ENCODE results near the gene CLDN5.

CLDN5 gene

DNA sequence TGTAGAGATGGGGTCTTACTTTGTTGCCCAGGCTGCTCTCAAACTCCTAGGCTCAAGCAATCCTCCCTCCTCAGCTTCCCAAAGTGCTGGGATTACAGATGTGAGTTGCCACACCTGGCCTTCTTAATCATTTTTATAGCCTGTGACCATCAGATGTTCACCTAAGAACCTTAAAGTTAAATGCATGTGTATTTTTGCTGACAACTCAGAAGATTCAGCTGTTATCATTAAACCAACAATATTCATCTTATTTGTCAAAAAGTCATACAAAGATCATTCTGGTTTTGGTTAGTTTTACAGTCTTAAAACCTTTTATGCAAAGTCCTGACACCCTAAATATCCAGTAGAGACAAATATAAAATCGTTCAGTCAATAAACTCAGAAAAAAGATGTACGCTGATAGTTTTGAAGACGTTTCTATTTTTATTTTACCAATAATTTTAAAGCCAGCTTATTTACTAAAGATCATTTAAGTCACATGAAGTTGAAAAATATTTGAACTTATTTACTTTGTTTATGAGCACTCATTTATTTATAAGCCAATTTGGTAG is 22.2 kb downstream of the CLDN5 start:
- DNase-seq = no peak

DNA sequence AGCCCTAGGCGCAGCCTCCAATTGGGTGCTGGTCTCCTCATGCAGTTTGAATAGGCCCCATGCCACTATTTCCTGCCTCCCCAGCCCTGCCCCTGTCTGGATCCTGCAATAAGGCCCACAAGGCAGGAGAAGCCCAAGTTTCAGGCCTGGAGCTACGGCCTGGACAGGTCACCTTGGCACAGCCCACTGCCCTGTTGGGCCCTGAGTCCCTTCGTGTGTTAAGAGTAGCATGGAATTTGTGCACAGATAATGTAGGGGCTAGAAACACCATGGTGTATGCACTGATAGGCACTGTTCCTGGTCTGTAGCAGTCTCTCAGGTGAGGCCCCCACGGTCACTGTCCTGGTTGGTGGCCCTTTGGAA is 24.3 kb downstream of the CLDN5 start:
- no peak for DNase-seq

DNA sequence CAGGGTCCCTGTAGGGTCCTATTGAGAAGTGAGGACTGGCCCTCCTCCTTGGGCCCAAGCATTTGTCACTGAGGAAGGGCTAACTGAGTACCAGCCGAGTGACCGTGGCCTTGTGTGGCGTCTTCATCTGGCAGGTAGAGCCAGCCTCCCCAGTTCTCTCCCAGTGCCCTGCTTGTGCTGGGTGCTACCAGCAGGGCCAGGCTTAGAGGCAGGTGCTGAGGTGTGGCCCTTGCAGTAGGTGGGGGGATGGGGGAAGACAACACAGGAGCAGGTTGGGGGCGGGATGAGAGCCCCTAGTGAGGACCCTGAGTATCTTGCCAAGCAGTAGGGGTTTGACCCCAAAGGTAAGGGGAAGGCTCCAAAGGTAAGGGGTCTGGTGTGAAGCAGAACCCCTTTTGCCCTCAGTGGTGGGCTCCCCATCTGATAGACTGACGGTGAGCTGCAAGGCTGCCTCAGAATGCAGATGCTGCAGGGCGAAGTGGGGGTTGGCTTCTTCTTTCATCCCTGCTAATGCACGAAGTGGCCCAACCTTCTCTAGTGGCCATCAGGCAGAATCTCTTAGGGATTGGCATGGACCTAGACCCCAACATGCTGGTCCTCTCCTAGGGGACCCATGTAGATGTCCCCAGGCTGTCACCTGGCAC is 24.9 kb downstream of the CLDN5 start:
- no peak for DNase-seq

DNA sequence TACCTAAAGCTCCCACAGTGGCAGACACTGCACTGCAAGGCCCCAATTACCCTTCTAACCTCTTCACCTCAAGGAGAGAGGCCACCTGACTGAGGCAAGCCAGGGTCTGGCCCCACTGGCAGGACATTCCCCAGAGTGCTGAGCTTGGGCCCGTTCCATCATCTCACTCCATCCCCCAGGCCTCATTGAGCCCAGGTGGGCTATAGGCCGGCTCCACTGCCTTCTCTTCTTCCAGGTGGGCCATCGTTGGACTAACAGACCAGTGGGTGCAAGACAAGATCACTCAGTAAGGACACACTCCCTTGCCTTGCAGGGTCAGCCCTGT is 25.4 kb downstream of the CLDN5 start:
- DNase-seq = no peak

DNA sequence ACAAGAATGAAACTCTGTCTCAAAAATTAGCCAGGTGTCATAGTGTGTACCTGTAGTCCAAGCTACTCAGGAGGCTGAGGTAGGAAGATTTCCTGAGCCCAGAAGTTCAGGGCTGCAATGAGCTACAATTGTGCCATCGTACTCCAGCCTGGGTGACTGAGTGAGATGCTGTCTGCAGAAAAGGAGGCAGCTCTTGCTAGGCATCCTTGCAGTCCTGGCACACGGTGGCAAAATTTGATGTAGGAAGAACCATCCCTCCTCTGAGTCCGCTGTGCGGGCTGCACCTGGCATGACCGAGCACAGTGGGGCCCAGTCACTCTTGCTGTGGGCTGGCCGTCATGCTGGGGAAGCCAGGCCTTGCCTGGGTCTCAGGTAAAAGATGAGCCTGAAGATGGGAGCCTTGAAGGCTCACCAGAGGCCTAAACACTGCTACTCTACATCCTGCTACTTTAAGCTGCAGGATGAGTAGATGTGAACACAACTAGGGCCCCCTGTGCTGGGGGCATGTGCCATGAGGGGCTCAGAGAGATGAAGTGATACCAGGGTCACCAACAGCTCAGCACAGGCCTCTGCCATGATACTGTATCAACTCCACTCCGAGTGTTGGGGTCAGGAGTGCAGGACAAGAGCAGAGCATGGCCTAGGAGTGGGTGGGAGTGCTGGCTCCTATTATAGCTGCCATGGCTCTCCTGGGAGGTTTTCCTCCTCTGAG is 25.9 kb downstream of the CLDN5 start:
- DNase-seq = no peak

DNA sequence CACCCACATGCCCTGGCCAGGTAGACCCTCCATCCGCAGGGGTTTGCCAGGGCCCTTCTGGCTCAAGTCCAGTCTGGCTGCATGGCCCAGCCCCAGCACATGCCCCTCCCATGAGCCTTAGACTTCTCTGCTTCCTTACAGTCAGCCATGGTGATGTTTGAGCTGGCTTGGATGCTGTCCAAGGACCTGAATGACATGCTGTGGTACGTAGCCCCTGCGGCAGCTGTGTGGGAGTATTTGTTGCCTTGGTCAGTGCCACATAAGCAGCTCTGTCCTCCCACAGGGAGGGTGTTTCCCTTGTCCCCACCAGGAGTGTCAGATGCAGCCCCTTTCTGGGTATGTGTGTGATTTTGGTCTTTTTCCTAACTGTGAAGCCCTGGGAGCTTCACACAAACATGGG is 27.0 kb downstream of the CLDN5 start:
- DNase-seq = no peak

DNA sequence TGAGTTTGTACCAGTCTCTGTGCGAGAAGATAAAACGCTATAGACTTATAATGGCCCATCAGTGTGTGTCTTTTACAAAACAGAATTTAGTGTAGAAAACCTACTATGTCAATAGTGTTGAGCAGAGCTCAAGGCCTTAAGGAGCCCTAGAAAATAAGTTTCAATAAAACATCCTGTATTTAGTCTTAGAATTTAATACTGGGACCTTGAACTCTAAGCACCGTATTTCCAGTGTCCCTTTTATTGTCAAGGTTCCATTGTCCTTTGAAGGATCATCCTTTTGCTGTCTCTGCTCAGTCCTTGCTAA is 27.9 kb downstream of the CLDN5 start:
- DNase-seq = no peak

DNA sequence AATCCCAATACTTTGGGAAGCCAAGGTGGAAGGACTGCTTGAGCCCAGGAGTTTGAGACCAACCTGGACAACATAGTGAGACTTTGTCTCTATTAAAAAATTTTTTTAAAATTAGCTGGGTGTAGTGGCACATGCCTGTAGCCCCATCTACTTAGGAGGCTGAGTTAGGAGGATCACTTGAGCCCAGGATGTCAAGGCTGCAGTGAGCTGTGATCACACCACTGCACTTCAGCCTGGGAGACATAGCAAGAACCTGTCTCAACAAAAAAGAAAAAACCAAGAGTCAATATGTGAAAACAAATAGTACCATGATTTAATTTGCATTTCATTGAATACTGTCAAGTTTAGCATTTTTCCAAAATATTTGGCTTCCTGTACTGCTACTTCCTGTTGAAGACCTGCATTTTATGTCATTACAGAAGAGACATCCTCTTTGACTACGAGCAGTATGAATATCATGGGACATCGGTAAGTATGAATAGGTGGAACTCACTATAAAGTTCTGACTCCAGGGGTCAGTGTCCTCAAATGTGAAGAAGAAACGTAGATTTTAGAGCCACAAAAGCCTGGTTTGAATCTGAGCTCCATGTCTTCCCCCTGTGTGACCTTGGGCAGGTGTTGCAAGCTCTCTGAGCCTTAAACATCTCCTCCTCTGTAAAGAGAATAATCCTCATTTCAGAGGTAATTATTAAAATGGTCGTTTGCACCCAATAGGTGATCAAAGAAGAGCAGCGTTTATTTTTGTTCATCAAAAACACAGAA is 28.5 kb downstream of the CLDN5 start:
- DNase-seq = peak; percentile 27

DNA sequence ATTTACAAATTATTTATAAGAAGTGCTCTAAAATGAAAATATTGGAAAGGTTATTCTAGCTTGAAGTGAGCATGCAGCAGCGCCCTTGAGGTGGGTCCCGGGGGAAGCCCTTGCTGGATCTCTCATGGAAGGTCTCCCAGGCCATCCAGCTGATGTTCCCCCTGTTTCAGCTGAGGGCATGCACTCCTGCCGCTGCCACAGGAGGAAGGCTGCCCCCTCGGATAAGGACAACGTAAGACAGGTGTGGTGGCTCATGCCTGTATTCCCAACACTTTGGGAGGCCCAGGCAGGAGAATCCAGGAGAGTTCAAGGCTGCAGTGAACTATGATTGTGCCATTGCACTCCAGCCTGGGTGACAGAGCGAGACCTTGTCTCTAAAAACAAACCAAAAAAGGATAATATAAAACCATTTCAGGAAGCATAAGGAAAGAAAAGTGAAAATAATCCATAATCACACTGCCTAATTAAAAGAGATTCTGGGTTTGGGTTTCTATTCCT is 29.5 kb downstream of the CLDN5 start:
- DNase-seq = no peak

DNA sequence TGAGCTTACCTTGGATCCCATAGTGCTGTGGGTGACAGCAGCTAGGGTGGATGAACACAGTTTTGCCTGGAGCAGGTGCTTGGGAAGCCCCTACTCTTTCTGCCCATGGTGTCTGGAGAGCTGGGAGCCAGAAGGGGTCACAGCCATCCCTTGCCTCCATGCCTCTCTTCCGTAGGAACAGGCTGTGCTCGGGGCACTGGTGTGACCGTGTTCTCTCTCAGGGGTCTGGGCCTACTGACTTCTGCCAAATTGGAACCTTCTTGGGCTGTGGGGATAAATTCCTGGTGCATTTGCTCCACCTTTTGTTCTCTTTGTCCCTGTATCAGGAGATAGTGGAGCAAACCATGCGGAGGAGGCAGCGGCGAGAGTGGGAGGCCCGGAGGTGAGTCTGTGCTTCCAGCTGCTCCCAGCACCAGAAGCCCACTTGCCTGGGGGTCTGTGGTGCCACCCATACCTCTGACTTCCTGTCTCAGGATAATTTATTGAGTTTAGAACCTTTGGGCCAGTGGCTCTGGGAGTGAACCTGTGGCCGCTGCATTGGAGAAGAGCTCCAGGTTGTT is 30.1 kb downstream of the CLDN5 start:
- no peak for DNase-seq

DNA sequence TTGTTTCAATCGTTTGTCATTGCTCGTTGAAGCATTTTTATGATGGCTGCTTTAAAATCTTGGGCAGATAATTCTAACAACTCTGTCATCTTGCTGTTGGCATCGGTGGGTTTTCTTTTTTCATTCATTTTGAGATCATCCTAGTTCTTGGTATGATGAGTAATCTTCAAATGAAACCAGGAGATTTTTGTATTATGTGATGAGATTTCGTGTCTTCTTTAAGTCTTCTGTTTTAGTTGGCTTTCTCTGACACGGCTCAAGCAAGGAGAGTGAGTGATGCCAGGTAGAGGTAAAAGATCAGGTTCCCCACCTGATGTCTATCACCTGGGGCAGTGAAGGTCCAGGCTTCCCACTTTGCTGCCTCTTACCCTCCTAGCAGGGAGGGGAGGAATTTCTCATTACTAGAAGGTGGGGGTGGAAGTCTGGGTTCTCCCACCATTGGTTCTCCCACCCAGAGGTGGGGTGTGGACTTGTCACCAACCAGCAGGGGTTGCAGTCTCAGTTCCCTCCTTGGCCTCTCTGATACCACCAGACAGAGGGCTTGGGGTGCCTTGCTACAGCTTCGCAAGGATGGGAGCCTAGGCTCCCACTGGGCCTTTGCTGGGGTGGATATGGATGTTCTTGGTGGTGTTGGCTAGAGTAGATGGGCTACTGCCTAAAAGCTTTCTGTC is 31.6 kb downstream of the CLDN5 start:
- no peak for DNase-seq

DNA sequence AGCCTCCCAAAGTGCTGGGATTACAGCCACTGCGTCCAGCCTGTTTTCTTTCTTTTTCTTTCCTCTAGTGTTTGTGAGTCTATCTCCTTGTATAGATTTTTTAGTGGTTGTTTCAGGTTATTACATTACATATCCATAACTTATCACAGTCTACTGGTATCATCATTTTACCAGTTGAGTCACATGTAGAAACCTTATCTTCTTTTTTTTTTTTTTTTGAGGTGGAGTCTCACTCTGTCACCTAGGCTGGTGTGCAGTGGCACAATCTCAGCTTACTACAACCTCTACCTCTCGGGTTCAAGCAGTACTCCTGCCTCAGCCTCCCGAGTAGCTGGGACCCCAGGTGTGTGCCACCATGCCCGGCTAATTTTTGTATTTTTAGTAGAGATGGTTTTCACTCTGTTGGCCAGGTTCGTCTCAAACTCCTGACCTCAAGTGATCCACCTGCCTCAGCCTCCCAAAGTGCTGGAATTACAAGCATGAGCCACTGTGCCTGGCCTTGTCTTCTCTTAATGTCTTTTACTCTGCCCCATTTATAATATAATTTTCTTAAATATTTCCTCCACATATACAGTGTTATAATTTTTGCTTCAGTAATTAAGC is 33.5 kb downstream of the CLDN5 start:
- DNase-seq = no peak

DNA sequence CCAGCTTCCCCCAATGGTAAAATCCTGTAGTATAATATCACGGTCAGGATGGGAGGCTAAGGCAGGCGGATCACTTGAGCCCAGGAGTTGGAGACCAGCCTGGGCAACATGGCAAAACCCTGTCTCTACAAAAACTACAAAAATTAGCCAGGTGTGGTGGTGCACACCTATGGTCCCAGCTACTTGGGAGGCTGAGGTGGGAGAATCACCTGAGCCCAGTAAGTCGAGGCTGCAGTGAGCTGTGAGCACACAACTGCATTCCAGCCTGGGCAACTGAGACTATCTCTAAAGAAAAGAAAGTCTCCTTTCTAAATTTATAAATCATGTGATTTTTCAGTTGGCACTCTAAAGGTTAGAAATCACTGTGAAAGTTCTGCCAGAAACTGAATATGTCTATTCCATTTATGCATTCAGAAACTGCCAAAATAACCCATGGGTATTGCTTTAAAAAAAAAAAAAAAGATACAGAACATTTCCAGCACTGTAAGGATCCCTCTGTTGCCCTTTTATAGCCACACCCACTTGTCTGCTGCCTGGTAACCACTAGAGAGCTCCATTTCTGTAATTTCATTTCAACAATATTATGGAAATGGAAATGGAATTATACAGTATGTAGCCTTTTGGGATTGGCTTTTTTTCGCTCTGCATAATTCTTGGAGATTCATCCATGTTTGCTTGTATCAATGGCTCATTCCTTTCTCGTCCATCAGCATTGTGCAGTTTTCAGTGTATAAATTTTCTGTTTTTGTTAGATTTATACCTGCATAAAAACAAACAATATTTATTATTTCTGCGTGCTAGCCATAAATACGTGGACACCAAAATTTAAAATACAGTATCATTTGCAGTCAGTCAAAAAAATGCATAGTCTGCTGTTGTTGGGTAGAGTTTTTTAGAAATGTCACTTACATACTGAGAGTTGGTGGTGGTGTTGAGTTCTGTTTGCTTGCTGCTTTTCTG is 35.0 kb downstream of the CLDN5 start:
- DNase-seq = peak; percentile 5

DNA sequence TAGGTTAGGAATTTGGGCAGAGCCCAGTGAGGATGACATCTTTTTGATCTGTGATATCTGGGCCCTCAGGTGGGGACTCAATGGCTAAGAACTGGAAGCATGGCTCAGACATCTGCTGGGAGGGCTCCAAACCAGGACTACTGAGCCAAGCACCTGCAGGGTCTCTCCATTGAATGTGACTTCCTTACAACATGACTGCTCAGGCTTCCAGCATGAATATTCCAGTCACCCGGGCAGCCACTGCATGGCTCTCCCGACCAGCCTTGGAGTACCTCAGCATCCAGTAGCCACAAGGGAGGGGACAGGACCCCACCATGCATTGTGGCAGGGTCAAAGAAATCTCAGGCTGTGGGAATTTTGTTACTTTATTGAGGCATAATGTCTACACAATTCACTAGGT is 35.9 kb downstream of the CLDN5 start:
- DNase-seq = no peak

DNA sequence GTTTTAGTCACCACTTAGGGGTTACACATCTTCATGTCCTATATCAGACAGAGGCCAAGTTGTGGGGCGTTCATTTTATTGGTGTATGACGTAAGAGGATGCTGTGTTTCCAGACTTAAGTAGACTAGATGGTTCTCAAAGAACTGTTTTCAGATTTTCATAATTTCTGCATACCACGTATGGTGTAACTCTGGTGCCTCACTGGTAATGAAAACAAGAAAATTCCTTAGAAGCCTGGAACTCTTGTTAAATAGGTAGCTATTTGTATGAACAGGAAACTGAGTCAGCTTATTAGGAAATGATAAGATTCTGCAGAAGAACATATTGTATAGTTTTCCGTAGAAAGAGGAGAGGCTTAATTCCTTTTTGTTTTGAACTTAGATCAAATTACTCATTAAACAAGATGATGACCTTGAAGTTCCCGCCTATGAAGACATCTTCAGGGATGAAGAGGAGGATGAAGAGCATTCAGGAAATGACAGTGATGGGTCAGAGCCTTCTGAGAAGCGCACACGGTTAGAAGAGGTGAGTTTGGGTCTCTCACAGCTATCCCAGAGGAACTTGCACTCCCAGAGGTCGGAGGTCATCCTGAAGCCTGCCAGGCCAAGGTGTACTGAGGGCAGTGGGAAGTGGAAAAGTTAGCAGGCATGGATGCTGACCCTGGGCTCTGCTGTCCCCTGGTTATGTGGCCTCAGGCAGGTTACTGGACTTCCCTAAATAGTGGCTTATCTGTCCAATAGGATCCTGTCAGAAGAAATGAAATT is 40.5 kb downstream of the CLDN5 start:
- no peak for DNase-seq

DNA sequence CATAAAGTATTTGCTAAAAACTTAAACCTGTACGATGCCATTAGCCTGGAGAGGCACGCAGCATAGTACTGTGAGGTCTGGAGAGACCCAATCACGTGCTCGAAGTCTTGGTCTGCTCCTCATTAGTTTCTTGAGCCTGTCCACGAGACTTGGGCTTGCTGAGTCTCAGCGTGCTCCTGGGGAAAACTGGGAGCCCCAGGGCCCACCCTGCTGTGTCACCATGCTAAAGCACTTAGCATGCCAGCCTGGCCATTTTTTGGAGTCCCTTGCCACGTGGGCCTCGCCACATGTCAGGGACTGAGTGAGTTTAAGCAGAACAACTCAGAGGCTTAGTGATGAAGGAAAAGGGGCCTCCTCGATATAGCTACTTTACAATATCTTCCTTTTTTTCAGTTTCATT is 41.9 kb downstream of the CLDN5 start:
- DNase-seq = no peak

DNA sequence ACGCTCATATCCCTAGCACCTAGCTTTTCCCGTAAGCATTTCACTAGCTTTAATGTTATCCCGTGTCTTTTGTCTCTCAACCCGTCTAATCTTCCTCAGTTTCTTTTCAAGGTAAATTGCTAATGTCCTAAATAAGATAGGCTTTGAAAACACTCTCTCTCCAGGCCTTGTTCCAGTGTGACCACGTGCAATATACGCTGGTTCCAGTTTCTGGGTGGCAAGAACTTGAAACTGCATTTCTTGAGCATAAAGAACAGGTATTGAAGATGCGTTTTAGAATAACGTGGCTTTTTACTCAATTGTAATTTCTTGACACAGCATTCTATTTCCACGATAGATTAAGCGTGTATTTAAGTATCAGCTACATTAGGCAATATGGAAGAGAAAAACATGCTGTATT is 43.4 kb downstream of the CLDN5 start:
- no peak for DNase-seq

DNA sequence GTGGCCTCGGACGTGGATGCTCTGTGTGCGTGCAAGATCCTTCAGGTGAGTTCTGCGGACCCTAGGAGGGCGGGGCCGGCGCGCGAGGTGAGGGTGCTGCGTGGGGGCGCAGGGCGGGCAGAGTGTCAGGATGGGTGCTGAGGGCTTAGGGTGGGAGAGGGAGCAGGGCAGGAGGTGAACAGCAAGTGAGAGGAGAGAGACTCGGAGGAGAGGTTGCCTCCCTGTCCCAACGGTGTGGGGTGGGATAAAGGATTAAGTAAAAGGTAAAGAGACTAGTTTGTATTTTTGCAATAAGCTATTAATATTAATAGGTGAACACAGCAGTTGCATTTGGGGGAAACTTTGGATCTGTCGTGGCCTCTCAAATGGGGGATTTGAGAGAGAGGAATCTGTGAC is 44.0 kb downstream of the CLDN5 start:
- DNase-seq = peak; percentile 8

DNA sequence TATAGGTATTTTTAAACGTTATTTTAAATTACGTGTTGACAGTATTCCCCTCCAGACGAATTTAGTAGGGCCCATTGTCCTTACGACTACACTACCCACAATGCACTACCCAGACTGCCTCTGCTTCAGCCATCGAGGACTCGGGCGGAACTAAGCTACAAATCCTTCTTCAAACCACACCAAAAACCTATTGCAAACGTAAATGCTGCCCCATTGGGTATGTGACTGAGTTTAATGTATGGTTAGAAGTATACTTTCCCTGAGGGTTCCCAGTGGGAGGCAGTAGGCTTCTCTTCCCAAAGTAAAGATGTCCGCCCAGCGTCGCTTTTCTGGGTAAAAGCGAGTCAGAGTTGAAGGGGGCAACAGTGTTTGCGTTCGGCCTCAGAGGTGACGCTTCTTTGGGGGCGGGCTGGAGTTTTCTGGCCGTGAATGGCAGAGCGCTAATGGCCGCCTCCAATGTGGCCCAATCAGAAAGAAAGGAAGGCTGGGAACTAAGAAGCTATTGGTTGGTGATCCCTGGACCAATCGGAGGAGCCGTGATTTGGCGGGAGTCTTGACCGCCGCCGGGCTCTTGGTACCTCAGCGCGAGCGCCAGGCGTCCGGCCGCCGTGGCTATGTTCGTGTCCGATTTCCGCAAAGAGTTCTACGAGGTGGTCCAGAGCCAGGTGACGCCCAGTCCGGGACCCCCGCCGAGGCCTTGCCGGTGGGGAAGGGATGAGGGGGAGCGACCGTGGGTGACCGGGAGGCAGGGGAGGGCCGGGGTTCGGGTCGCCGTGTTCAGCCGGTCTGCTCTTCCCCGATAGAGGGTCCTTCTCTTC is 44.6 kb downstream of the CLDN5 start, which contains the start of gene CDC45:
Gene CDC45, plus strand, starts transcription at position 566 of the 818 bp plus-strand sequence. Its CDS starts 49 bp downstream, at position 615.
- peak; percentile 92 for DNase-seq

DNA sequence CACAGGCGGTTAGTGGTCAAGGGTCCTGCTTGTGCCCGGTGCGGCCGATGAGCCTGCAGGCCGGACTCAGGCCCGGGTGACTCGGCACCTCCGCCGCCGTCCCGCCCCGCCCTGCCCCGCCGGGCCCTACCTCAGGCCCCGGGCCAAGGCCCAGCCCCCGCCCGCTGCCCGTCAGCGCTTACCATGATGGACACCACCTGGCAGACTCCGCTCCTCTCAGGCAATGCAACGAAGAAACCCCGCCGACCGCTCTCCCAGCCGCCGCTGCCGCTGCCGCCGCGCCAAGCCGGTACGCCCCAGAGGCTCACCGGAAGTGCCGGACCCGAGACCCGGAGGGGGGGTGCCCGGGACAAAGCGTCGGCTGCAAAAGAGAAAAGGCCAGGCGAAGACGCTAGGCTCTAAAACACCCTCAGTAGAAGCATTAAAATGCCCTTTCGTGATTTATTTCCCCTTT is 45.3 kb downstream of the CLDN5 start, which contains the start of gene UFD1:
Gene UFD1, minus strand, starts transcription at position 293 of the 454 bp plus-strand sequence. Its CDS starts 108 bp downstream, at position 185.
- peak; percentile 74 for DNase-seq
